ENCODE measurements around the gene PNPO.

The PNPO gene

DNA sequence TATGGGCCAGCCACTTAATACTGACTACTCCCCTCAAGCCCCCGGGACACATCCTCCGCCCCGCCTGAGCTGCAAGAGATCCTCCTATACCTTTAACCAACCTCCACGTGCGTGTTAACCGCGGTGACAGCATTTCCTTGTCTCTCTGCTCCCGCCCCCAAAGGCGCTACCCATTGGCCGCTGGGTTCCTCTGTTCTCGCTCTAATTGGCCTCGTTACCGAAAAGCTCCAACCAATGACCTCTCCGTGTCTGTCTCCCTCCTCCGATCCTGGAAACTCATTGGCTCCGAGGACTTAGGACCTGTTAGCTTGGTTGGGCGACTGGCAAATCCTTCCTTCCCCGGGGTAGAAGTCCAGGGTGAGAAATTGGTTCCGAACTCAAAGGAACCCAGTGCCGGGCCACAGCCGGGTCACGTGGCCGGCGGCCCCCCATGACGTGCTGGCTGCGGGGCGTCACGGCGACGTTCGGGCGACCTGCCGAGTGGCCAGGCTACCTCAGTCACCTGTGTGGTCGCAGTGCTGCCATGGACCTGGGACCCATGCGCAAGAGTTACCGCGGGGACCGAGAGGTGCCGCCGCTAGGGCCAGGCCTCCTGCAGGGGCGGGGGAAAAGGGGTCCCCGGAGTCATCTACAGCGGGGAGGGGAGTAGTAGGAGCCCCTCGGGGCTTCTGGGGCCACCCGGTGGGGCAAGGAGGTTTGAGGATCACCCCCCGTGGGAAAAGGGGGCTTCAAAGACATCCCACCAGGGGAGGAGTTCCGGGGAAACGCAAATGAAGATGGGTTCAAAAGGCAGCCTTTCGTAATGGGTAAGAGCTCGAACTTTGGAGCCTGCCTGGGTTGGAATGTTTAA, at the start of gene PNPO:
PNPO (plus strand) TSS at position 326 of the 850 bp plus-strand sequence; CDS start at position 431, 105 bp downstream.
- in situ Hi-C loops (cut with MboI; ENCODE audit: low sequenced_read_pairs), result no loop called here

DNA sequence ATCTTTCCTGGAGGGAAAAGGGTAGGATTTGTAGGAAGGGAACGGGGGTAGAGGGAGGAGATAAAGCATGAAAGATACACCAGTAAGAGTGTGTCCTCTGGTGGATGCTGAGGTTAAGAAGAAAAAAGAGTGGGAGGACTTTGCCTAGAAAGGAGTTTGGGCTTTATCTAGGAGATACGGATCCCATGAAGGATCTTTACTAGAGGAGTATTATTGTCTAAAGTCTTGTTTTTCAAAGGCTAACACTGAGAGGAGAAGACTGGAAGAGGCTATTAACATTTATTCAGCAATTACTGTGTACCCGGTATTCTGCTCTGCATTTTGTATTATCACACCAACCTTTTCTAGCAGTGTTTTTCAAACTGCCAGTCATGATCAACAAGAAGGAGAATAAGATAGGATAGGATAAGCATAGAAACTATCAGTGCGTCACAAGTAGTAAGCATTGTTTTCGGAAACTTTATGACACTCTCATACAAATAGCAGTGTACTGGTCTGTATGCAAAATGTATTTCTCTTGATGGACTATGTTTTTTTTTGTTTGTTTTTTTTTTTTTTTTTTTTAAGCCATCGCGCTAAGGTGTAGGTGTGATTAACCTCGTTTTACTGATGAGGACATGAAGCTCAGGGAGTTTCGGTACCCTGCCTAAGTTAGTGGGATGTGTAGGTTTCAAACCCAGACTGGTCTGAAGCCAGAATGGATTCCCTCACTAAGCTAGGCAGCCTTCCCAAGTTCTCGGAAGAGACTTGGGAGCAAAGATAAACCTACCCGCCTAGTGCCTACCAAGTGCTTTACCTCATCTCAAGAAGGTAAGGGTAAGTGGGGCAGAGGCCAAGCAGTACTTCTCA, 46.6 kb upstream of the PNPO start:
- in situ Hi-C loops (cut with MboI; ENCODE audit: low sequenced_read_pairs), result loop anchor here (5.0 kb wide), 2 partner anchors 38 to 52 kb away; partner anchors contain the start of gene SCRN2

DNA sequence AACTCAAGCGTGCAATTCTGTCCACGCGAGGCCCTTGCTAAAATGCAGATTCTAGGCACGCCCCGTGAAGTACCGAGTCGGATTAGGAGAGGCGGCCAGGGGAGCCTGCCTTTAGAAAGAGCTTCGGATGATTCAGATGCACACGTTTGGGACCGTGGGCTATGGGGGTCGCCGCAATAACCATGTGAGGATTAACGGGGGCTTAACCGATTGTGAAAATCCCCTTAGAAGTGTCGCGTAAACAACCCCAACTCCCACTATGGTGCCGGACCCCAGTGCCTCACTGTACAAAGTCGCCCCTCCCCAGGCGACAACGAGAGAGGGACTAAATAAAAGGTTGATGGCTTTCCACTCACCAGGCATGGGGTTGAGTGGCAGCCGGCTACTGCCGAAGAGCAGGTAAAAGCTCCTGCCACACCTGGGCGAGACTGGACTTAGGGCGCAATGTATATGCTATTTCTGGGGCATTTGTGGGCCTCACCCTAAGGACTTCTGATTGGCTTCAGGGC, 46.0 kb upstream of the PNPO start:
- in situ Hi-C loops (cut with MboI; ENCODE audit: low sequenced_read_pairs), result loop anchor here (5.0 kb wide), 1 partner anchor 37 kb away; no protein-coding TSS in a partner anchor

DNA sequence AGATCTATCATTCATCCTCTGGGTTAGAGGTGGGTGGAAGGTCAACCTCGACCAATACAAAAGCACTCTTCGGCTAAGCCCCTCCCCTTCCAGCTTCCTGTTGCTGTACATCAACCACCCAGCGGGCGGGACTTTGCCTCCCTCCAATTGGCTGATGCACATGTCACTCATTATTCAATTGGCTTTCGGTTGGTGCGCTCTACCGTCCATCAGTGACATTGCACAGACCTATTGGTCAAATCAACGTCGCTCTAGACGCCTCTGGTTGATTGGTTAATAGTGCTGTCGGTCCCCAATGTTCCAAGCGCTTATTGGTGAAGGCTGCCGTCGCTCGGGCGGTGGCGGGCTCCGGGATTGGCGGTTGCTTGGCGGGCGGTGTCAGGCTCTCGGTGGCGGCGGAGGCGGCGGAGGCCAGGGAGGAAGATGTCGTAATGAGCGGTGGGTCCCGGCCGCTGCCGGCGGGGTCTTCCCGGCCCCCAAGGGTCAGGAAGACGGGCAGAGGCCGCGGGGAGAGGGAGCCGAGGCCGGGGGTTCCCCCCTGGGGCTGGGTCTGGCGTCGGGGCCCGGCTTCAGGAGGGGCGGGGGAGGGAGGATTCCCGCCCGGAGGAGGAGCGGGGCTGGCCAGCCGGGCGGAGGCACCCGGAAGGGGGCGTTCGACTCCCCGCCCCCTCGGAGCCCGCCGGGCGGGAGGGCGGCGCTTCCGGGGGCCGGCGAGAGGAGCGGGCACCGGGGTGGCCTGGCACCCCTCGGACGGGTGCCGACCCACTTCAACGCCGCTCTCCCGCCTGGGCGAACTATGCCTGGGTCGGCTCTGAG, 45.3 kb upstream of the PNPO start, which contains the start of gene SP2:
SP2 (plus strand) TSS at position 381 of the 816 bp plus-strand sequence; CDS start at position 432, 51 bp downstream.
- in situ Hi-C loops (cut with MboI; ENCODE audit: low sequenced_read_pairs), result loop anchor here (5.0 kb wide), 1 partner anchor 36 kb away; no protein-coding TSS in a partner anchor

DNA sequence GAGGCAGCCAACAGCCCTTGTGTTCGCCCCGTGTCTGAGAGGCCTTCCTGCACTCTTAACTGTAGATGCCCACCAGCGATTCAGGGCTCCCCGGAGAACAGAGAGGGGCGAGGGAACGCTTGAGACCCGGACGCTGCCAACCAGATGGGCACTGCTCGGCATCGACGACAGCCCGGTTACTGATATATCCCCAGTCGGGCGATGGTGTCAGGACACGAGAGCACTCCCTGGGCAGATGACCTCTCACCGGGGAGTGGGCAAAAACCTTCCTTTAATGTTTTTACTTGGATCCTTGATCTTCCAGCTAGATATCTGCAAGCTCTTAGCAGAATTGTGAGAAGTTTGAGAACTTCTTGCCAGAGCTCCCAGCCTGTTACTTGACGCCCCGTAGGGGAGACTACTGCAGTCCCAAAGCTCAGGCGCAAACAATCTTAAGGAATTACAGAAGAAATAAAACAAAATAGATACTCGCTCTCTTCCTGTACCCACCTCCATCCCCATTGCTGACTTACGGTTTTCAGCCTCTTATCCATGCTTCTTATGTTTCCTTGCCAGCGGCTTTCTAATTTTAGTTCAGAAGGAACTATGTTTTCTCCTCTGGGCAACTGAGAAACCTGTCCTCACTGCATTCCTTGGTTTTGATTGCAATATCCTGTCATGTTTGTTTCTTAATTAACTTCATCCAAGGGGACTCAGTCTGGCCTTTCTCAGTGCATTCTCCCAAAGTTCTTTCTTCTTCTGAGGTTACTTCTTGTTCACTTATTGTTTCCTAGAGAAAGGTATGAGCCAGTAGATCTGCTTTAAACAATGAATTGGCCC, 44.5 kb upstream of the PNPO start:
- in situ Hi-C loops (cut with MboI; ENCODE audit: low sequenced_read_pairs), result loop anchor here (5.0 kb wide), 1 partner anchor 35 kb away; no protein-coding TSS in a partner anchor

DNA sequence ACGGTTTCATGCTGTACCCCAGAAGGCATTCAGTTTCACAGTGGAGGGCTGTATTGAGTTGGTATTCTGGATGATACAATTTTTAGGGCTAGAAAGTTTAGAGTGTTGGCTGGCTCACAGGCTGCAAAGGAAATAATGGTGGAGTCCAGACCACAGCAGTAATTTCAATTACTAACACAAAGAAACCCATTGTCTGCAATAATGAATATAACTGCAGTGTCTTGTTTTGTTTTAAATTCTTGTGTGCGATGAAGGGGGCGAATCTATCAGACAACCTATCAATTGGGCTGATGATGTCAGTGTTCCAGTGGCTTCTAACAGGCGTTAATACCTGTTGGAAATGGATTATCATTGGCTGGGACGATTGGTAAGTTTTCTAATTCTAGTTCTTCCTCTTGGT, 43.8 kb upstream of the PNPO start:
- in situ Hi-C loops (cut with MboI; ENCODE audit: low sequenced_read_pairs), result loop anchor here (5.0 kb wide), 1 partner anchor 35 kb away; no protein-coding TSS in a partner anchor

DNA sequence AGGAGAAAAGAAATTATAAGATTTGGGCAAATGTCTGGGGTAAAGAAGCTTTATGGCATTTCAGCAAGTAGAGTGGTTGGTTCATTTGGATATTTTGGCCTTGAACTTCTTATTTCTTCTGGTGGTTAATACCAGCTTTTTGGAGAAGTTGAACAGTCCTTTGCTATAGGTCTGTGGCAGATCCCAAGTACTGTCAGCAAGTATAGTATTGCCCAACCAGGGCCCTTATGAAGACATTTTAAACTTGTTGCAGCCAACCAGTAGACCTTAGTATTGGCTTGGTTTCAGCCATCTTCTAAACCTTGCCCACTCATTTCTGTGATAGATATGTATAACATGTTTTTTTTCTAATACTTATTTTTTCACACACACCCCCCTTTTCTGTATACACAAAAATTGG, 43.1 kb upstream of the PNPO start:
- in situ Hi-C loops (cut with MboI; ENCODE audit: low sequenced_read_pairs), result loop anchor here (5.0 kb wide), 1 partner anchor 34 kb away; no protein-coding TSS in a partner anchor

DNA sequence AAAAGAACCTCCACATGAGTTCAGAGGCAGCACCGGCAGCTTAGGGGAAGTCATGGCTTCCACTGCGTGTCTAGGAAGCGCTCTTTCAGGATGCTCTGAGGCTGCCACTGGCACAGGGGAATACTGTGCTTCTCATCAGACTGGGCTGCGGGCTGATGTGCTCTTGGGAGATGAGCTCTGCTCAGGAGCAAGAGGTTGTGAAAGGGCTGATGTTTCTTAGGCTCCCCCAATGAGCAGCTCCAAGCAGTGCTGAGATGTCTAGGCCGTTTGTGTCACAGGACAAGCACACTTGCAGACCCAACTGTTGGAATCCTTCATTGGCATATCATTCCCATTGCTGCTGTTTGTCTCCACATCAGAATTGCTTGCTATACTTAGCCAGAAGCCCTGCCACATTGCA, 41.7 kb upstream of the PNPO start:
- in situ Hi-C loops (cut with MboI; ENCODE audit: low sequenced_read_pairs), result loop anchor here (5.0 kb wide), 1 partner anchor 33 kb away; no protein-coding TSS in a partner anchor

DNA sequence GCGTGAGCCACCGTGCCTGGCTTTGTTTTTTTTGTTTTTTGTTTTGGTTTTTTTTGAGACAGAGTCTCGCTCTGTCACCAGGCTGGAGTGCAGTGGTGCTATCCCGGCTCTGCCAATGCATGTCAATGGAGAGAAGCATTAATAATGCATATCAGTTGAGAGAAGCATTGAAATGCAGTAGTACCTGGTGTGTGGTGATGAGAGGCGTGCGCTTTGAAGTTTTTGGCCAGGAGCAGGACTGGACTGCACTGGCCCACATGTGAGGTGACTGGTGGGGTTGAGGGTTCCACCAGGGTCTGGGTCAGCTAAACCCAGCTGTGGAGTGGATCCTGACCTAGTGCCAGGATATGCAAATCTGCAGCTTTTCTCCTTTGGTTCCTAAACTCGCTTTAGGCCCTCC, 39.9 kb upstream of the PNPO start:
- in situ Hi-C loops (cut with MboI; ENCODE audit: low sequenced_read_pairs), result no loop called here

DNA sequence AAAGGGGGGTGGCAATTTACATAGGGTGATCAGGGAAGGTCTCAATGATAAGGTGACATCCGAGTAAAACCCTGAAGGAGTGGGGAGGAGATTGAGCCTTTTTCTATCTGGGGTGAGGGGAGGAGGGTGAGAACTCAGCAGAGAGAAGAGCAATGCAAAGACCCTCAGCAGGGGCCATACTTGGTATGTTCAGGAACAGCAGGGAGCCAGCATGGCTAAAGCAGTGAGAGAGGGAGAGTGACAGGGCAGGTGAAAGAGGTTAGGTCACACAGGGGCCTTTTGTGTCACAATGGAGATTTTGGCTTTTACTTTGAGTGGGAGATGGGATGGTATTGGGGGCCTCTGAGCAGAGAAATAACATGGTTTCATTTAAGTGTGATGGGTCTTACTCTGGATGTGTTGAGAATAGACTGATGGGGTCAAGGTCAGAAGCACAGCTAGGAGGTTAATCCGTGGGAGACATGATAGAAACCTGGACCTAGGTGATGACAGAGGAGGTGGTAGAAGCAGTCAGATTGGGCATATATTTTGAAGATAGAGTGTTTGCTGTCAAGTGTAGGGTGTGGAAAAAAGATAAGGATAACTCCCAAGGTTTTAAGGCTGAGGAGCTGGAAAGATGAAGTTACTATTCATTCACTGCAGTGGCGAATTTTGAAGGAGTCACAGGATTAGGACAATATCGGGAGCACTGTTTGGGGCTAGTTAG, 39.2 kb upstream of the PNPO start:
- in situ Hi-C loops (cut with MboI; ENCODE audit: low sequenced_read_pairs), result no loop called here

DNA sequence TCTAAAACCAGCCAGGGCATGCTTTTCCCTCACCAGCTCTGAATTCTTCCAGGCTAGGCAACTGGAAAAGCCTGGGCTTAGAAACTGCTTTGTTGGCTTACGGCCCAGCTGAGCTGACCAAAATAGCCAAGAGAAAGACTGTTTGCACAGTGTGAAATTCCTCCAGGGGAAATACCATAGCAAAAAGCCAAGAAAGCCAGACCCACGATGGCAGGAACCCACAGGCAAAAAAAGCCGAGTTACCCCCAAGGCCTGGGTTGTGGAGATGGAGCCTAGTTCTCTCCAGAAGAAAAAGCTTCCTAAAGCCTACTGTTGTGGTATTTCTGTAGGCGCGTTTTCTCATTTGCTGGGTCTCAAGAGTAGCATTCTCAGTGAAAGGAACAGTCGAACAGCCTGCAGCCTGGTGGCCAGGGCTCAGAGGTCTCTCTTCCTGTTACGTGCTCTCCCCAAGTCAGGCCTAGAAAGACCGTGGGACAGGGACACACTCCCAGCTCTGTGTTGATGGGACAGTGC, 36.1 kb upstream of the PNPO start:
- in situ Hi-C loops (cut with MboI; ENCODE audit: low sequenced_read_pairs), result no loop called here

DNA sequence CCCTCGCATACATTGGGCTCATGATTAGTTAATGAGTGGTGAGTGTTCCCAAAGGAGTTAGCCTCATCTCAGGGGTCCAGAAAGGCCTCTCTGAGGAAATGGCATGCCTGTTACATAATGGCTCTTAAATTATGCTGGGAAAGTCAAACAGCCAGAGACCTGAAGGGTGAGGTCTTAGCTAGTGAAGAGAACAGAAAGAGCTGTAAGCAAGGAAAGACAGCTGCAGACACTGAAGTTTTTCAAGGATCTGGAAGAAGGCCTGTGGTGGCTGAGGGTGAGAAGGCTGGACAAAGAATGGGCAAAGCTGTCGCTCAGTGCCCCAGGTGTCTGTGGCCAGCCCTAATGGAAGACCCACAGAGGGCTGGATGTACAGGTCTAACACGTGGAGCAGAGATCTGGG, 34.9 kb upstream of the PNPO start:
- in situ Hi-C loops (cut with MboI; ENCODE audit: low sequenced_read_pairs), result no loop called here

DNA sequence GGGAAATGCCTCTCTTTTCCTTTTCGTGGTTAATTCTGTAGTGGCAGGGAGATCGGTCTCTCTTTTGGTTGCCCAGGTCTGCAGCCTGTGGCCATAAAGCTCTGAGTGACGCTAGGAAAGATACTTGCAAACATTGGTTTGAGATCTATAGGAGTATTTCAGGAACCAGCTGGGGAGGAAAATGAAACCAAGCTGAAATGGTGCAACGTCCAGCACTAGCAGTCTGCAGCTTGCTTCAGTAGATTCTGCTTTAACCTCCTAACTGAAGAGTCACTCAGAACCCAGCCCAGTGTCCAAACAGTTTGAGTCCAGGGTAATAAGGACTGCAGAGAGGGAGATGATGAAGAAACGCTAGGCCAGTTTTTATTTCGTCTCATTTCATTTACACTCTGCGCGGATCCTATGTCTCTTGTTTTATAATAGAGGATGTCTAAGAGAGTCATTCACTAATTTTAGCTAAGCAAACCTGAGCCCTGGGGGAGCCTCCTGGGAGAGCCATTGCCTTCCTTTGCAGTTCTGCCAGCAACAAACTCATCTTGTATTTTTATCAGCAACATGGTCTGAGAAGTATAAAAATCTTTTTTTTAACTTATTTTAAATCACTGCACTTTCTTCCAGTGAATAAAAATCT, 33.3 kb upstream of the PNPO start:
- in situ Hi-C loops (cut with MboI; ENCODE audit: low sequenced_read_pairs), result no loop called here

DNA sequence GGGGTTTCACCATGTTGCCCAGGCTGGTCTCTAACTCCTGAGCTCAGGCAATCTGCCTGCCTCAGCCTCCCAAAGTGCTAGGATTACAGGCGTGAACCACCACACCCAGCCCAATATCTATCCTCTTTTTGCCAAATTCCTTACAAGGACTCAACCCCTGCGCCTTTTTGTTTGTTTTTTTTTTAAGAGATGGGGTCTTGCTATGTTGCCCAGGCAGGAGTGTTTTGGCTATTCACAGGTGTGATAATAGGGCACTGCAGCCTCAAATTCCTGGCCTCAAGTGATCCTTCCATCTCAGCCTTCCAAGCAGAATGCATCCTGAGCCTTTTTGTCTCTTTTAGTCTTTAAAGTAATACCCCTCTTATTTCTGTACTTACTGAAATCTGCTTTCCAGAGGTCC, 28.3 kb upstream of the PNPO start:
- in situ Hi-C loops (cut with MboI; ENCODE audit: low sequenced_read_pairs), result no loop called here

DNA sequence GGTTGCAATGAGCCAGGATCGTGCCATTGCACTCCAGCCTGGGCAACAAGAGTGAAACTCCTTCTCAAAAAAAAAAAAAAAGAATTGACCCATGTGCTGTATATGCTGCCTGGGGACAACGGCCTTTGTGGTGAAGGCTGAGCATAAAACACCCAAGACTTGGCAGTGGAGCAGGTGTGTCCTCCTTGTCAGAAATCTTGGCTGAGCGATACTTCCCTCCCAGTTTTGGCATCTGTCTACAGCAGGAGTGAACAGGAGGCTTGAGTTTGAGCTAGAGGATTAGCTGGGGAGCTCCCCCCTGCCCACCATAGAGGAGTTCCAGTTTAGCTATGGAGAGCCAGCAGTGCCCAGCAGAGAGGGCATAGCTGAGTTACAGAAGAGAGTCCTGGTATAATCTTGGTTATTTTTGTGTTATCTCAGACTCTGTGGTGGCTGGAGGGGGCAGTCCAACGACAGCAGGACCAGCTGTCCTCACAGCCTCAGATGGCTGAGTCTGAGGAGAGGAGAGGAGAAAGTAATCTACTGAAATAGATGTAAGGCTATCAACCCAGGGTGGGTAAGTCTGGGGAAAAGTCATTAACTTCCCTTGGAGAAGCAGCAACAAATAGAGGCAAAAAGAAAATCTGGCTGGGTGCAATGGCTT, 26.9 kb upstream of the PNPO start:
- in situ Hi-C loops (cut with MboI; ENCODE audit: low sequenced_read_pairs), result no loop called here

DNA sequence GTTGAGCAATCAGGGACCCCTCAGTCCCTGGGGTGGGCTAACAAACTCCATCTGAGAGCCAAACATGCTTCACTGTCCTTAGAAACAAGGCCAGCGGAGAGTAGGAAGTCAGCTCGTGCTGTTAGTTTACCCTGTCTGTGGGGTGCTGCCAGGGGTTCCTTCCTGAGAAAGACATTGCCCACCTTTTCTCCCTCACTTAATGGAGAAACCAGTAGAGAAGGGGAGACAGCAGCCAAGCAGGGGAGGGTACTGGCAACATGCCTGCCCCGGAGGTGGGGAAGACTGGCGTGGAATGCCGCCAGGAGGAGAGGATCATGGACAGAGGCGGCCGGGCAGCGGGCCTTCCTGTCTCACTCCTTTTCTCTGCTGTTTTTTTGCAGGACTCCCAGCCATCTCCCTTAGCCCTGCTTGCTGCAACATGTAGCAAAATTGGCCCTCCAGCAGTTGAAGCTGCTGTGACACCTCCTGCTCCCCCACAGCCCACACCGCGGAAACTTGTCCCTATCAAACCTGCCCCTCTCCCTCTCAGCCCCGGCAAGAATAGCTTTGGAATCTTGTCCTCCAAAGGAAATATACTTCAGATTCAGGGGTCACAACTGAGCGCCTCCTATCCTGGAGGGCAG, 25.5 kb upstream of the PNPO start:
- in situ Hi-C loops (cut with MboI; ENCODE audit: low sequenced_read_pairs), result no loop called here

Measured in HL-60/S4 (cell line).